ENCODE measurements around the gene TSPAN31. TPM values are rescaled to one million over a fixed set of nuclear protein-coding genes. Genes with fewer than 3 reads are reported as not detected.
A peak's percentile ranks its signal among the peaks of the same experiment; 100 is the strongest.

Gene TSPAN31
- total and polyA plus RNA-seq, 10 donors, result 16.9 to 93.1 (median 29.0) TPM

GRCh38 chr12:57765698-57766463 lies 21.0 kb downstream of the TSPAN31 start:
- H3K36me3 ChIP-seq, result peaks cover 0 to 27% (median 1%) of the 10 kb centered on the region in 6 donors
- TF ChIP-seq POLR2A (IDR thresholded peaks at IDR 0.05), result no peak
- TF ChIP-seq, protein P1, sequence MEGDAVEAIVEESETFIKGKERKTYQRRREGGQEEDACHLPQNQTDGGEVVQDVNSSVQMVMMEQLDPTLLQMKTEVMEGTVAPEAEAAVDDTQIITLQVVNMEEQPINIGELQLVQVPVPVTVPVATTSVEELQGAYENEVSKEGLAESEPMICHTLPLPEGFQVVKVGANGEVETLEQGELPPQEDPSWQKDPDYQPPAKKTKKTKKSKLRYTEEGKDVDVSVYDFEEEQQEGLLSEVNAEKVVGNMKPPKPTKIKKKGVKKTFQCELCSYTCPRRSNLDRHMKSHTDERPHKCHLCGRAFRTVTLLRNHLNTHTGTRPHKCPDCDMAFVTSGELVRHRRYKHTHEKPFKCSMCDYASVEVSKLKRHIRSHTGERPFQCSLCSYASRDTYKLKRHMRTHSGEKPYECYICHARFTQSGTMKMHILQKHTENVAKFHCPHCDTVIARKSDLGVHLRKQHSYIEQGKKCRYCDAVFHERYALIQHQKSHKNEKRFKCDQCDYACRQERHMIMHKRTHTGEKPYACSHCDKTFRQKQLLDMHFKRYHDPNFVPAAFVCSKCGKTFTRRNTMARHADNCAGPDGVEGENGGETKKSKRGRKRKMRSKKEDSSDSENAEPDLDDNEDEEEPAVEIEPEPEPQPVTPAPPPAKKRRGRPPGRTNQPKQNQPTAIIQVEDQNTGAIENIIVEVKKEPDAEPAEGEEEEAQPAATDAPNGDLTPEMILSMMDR (IDR thresholded peaks at IDR 0.05 in 8 of 11, conservative IDR thresholded peaks at IDR 0.05 in 3 of 11), result no peak
- TF ChIP-seq POLR2AphosphoS5 (IDR thresholded peaks at IDR 0.05), result no peak
- DNase-seq, result no peak
- intact Hi-C loops (cut with DNase I; ENCODE audit: low total_unique reads), result no loop called here
- H3K4me3 ChIP-seq, result peak overlapping the region; percentile 12 to 76 (median 50)
- 3 to 7% (median 5%) methylated on average over 17 to 40 of the region's 40 CpGs for WGBS, 5 donors
- no peak overlapping the region for H3K27ac ChIP-seq
- no peaks in the 10 kb centered on the region for H3K9me3 ChIP-seq
- peaks cover 7 to 45% (median 36%) of the 10 kb centered on the region in 7 donors for H3K27me3 ChIP-seq (replicated peaks in 1 of 7)
- peaks cover 21 to 40% (median 31%) of the 10 kb centered on the region in 6 donors for H3K4me1 ChIP-seq

DNA sequence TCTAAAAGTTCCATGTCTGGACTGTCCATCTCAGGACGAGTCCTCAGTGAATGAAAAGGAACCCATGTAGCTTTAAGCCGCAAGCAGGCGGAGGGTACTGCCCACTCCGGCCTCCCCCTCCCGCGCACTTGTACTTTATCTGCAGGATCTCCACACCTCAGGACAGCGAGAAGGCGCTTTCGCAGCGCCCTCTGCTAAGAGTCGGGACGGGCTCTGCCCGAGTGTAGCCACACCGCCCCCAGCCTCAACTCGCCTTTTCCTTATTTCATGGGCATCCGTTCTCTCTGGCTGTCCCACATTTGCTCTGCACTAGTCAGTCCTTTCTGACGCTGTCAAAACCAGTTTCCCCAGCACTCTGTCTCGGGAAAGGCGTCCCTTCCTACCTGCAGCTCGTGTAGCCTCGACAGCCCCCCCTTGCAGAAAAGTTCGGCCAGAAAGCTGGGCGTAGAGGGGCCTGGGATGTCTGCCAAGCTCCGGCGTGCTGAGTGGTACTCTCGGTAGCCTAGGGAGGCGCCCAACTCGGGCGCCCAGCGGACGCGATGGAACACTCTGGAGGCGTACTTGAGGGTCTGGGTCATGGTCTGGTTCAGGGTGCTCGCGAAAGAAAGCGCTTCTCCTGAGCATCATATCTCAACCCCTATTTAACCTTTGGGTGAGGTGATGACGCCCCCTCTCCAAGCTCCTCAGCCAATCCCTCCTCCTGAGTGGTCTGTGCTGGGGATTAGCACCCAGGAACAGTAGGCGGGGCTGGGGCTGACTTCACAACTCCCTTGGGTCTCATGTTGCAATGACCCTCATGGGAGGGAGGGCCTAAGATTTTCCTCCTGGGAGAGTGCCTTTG lies 21.8 kb downstream of the TSPAN31 start, which contains the start of gene CYP27B1:
Gene CYP27B1 (minus strand): TSS at position 615 of the 841 bp plus-strand sequence. CDS start 37 bp downstream, at position 578.
- Histone ChIP-seq H3K27ac (no peak within 1 kb of the TSS), H3K9me3 (no peaks in the 10 kb centered on the region), H3K4me1 (peaks cover 27 to 48% (median 39%) of the 10 kb centered on the region in 6 donors), H3K36me3 (peaks cover 0 to 28% (median 1%) of the 10 kb centered on the region in 6 donors), H3K4me3 (peak within 1 kb of the TSS; percentile 12 to 76 (median 50)), H3K27me3 (replicated peaks in 1 of 7) (peaks cover 7 to 45% (median 36%) of the 10 kb centered on the region in 7 donors)
- no peak for DNase-seq
- WGBS, 5 donors, result 5 to 11% (median 9%) methylated on average over 33 to 38 of the region's 38 CpGs
- TF ChIP-seq POLR2AphosphoS5 (IDR thresholded peaks at IDR 0.05) (peak in 1 of 3 donors; percentile 7), POLR2A (IDR thresholded peaks at IDR 0.05) (no peak)
- intact Hi-C loops (cut with DNase I; ENCODE audit: low total_unique reads), result no loop called here

DNA sequence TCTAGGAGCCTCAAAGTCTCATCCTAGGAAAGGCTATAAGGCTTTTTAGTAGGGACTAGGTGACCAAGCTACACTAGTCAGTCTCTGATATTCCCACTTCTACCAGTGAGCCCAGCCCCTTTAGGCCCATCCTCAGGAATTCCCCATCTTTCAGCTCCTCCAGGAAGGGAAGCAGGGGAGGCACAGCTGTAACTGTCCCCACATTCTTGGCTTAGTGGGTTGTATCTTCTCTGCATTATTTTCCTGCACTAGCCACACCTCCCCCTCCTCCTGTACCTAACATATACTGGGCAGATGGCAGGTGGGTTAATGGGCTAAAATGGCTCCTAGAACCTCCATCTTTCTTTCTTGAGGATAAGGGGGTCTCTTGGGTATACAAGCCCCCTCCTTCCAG lies 22.5 kb downstream of the TSPAN31 start:
- Histone ChIP-seq H3K27me3 (replicated peaks in 1 of 7) (peaks cover 7 to 45% (median 36%) of the 10 kb centered on the region in 7 donors), H3K27ac (no peak overlapping the region), H3K4me1 (peaks cover 28 to 51% (median 41%) of the 10 kb centered on the region in 6 donors), H3K4me3 (peak overlapping the region in 1 of 8 donors; percentile 76), H3K9me3 (no peaks in the 10 kb centered on the region), H3K36me3 (peaks cover 0 to 28% (median 1%) of the 10 kb centered on the region in 6 donors)
- TF ChIP-seq POLR2A (IDR thresholded peaks at IDR 0.05) (no peak), POLR2AphosphoS5 (IDR thresholded peaks at IDR 0.05) (no peak)
- TF ChIP-seq, protein P1 (IDR thresholded peaks at IDR 0.05 in 8 of 11, conservative IDR thresholded peaks at IDR 0.05 in 3 of 11), result no peak
- no peak for DNase-seq
- intact Hi-C loops (cut with DNase I; ENCODE audit: low total_unique reads), result no loop called here

DNA sequence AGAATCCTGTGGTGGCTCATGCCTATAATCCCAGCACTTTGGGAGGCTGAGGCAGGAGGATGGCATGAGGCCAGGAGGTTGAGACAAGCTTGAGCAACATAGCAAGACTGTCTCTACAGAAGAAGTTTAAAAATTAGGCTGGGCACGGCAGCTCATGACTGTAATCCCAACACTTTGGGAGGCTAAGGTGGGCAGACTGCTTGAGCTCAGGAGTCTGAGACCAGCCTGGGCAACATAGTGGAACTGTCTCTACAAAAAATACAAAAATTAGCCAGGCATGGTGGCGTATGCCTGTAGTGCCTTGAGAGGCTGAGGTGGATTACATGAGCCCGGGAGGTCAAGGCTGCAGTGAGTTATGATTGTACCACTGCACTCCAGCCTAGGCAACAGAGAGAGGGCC lies 23.0 kb downstream of the TSPAN31 start:
- H3K36me3 ChIP-seq, result peaks cover 0 to 28% (median 1%) of the 10 kb centered on the region in 6 donors
- WGBS, 5 donors, result 85 to 96% (median 91%) methylated on average over 3 of the region's 3 CpGs

More for the DNA sequence above, 23.0 kb downstream of the TSPAN31 start:
- intact Hi-C loops (cut with DNase I; ENCODE audit: low total_unique reads), result no loop called here
- TF ChIP-seq POLR2A (IDR thresholded peaks at IDR 0.05) (no peak), POLR2AphosphoS5 (IDR thresholded peaks at IDR 0.05) (no peak)
- TF ChIP-seq, protein P1 (IDR thresholded peaks at IDR 0.05 in 8 of 11, conservative IDR thresholded peaks at IDR 0.05 in 3 of 11), result no peak
- Histone ChIP-seq H3K4me1 (peaks cover 28 to 56% (median 43%) of the 10 kb centered on the region in 6 donors), H3K4me3 (no peak overlapping the region), H3K27ac (no peak overlapping the region), H3K9me3 (no peaks in the 10 kb centered on the region), H3K27me3 (replicated peaks in 1 of 7) (peaks cover 7 to 45% (median 36%) of the 10 kb centered on the region in 7 donors)
- DNase-seq, result no peak

Measured in spleen (tissue), 11 donors.